DOHH2 (cell line): ENCODE results near the gene SAMD4A.

ENCODE experiments used
- EZH2phosphoT487 ChIP-seq: fragments of 200-600 bp; sonication (generic); IDR thresholded peaks from 2 replicates; pipeline ENCODE4 v1.6.1; 2017; ENCODE audit warnings: borderline replicate concordance, mild to moderate bottlenecking, antibody characterized with exemption, low read length, moderate library complexity, mixed read lengths
- TF ChIP-seq, protein P1 (sequence below): fragments of 200-600 bp; sonication (generic); IDR thresholded peaks from one replicate; pipeline ENCODE4 v1.5.1; 2014; ENCODE audit warnings: antibody characterized with exemption, mild to moderate bottlenecking, low read depth, low read length; ENCODE audit not compliant: poor library complexity, severe bottlenecking

DNA sequence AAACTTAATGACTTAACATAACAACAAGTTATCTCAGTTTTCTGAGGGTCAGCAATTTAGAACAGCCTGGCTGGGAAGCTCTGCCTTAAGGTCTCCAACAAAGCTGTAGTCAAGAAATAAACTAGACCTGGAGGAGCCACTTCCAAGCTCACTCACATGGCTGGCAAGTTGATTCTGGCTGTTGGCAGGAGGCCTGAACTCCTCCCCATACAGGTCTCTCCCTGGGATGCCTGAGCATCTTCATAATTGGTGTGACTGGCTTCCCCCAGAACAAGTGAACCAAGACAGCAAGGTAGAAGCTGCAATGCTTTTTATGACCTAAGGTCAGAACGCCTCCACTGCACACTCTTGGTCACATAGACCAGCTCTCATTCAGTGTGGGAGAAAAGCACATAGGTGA is 128.3 kb downstream of the SAMD4A start:
- TF ChIP-seq, protein P1, sequence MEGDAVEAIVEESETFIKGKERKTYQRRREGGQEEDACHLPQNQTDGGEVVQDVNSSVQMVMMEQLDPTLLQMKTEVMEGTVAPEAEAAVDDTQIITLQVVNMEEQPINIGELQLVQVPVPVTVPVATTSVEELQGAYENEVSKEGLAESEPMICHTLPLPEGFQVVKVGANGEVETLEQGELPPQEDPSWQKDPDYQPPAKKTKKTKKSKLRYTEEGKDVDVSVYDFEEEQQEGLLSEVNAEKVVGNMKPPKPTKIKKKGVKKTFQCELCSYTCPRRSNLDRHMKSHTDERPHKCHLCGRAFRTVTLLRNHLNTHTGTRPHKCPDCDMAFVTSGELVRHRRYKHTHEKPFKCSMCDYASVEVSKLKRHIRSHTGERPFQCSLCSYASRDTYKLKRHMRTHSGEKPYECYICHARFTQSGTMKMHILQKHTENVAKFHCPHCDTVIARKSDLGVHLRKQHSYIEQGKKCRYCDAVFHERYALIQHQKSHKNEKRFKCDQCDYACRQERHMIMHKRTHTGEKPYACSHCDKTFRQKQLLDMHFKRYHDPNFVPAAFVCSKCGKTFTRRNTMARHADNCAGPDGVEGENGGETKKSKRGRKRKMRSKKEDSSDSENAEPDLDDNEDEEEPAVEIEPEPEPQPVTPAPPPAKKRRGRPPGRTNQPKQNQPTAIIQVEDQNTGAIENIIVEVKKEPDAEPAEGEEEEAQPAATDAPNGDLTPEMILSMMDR = no peak
- TF ChIP-seq EZH2phosphoT487 = no peak
